ENCODE measurements around the gene USP5.

USP5 gene

DNA sequence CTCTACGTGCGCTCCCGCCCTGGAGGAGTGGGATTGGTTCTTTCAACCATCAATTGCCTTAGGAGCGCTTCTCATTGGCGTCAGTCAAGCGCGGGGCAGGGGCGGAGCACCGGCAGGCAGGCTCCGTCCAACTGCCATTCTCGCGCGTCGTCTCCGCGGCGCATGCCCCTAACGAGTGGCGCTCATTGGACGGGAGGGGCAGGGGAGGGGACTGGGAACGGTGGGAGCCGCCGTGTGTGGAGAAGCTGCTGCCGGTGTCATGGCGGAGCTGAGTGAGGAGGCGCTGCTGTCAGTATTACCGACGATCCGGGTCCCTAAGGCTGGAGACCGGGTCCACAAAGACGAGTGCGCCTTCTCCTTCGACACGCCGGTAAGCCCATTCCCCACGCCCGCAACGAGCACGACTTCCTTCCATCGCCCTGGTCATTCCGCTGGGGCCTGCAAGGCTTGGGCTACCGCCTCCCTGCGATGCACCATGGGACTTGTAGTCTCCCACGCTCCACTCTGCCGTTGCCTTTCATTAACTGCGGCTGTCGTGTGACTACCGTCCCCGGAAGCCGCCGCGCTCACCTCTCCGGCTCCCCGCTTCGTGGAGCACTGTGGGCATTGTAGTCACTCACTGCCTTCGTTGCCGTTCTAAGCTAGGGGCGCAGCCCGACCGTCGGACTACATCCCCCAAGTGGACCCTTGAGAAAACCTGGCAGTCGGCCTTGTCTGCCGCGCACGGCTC is at the start of gene USP5:
Gene USP5, plus strand, starts transcription at position 230 of the 730 bp plus-strand sequence. Its CDS starts 30 bp downstream, at position 260.
- TF ChIP-seq, protein P1, sequence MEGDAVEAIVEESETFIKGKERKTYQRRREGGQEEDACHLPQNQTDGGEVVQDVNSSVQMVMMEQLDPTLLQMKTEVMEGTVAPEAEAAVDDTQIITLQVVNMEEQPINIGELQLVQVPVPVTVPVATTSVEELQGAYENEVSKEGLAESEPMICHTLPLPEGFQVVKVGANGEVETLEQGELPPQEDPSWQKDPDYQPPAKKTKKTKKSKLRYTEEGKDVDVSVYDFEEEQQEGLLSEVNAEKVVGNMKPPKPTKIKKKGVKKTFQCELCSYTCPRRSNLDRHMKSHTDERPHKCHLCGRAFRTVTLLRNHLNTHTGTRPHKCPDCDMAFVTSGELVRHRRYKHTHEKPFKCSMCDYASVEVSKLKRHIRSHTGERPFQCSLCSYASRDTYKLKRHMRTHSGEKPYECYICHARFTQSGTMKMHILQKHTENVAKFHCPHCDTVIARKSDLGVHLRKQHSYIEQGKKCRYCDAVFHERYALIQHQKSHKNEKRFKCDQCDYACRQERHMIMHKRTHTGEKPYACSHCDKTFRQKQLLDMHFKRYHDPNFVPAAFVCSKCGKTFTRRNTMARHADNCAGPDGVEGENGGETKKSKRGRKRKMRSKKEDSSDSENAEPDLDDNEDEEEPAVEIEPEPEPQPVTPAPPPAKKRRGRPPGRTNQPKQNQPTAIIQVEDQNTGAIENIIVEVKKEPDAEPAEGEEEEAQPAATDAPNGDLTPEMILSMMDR (conservative IDR thresholded peaks at IDR 0.05; ENCODE audit: low read depth, low read length), result no peak

DNA sequence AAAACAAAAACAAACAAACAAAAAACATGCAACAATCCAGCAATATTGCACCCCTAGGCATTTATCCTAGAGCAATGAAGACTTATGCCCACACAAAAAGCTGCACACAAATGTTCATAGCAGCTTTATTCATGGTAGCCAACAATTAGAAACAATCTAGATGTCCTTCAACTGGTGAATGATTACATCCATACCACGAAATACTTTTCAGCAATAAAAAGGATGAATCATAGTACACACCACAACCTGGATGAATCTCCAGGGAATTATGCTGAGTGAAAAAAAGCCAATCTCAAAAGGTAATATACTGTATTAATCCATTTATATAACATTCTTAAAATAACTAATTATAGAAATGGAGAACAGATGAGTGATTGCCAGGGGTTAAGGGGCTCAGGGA is 44.8 kb upstream of the USP5 start:
- DNase-seq (ENCODE audit: low read depth), result no peak
- no peak overlapping the region for H3K4me3 ChIP-seq (ENCODE audit: low read length)
- TF ChIP-seq, protein P1 (conservative IDR thresholded peaks at IDR 0.05; ENCODE audit: low read depth, low read length), result no peak

More for the DNA sequence above, at the start of gene USP5:
- H3K4me3 ChIP-seq (ENCODE audit: low read length), result peak within 1 kb of the TSS; percentile 94
- DNase-seq (ENCODE audit: low read depth), result peak; percentile 99

DNA sequence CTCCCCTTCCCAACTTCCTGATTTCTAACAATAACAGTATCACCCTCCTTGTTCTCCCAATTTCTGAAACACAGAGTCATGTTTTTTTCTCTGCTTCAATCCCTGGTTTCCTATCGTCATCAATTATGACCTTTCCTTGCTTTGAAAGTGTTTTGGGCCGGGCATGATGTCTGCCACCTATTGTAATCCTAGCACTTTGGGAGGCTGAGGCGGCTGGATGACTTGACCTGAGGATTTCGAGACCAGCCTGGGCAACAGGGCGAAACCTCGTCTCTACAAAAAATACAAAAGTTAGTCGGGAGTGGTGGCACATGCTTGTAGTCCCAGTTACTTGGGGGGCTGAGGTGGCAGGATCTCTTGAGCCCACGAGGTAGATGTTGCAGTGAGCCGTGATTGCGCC is 42.9 kb upstream of the USP5 start:
- no peak overlapping the region for H3K4me3 ChIP-seq (ENCODE audit: low read length)
- TF ChIP-seq, protein P1 (conservative IDR thresholded peaks at IDR 0.05; ENCODE audit: low read depth, low read length), result no peak
- no peak for DNase-seq (ENCODE audit: low read depth)

GRCh38 chr12:6810758-6811157 is 41.2 kb upstream of the USP5 start:
- TF ChIP-seq, protein P1 (conservative IDR thresholded peaks at IDR 0.05; ENCODE audit: low read depth, low read length), result no peak
- no peak for DNase-seq (ENCODE audit: low read depth)
- H3K4me3 ChIP-seq (ENCODE audit: low read length), result no peak overlapping the region

- no peak for DNase-seq (ENCODE audit: low read depth)
- H3K4me3 ChIP-seq (ENCODE audit: low read length), result no peak overlapping the region
- TF ChIP-seq, protein P1 (conservative IDR thresholded peaks at IDR 0.05; ENCODE audit: low read depth, low read length), result no peak
Observed at GRCh38 chr12:6813363-6813762, 38.6 kb upstream of the USP5 start.

DNA sequence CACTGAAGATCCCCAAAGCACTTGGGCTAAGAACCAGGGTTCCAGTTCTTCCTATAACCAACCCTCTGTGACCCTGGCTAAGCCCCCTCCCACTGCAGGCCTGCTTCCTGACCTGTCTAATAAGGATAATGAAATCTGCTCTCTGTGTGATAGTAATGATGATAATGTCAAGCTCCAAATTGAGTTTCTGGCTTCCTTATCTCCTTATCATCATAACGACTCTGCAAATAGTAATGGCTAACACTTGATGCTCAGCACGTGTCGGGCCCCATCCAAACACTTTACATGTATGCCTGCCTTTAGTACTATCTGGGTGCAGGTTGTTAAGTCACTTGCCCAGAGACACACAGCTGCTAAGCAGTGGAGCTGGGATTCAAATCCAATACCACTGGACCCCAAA is 35.4 kb upstream of the USP5 start:
- H3K4me3 ChIP-seq (ENCODE audit: low read length), result no peak overlapping the region
- no peak for DNase-seq (ENCODE audit: low read depth)
- TF ChIP-seq, protein P1 (conservative IDR thresholded peaks at IDR 0.05; ENCODE audit: low read depth, low read length), result no peak

DNA sequence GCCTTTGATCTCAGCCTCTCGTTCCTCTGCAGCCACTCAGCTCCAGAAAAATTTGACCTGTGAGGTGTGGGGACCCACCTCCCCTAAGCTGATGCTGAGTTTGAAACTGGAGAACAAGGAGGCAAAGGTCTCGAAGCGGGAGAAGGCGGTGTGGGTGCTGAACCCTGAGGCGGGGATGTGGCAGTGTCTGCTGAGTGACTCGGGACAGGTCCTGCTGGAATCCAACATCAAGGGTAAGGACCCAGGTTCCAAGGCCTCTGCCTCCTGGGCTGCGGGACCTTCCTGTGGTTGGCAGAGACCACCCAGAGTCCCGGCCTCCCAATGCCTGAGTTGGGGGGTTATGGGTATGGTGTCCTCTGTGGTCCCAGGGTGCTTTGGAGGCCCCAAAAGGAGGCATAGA is 34.9 kb upstream of the USP5 start:
- TF ChIP-seq, protein P1 (conservative IDR thresholded peaks at IDR 0.05; ENCODE audit: low read depth, low read length), result no peak
- no peak for DNase-seq (ENCODE audit: low read depth)
- H3K4me3 ChIP-seq (ENCODE audit: low read length), result no peak overlapping the region

Data from retinal pigment epithelial cell (primary cell).